Neuronal stem cell (in vitro differentiated cells): ENCODE results near the gene MUC5AC.

ENCODE experiments used
- DNase-seq: peaks from one replicate; pipeline ENCODE4 v3.0.0-alpha.2; 2013; ENCODE audit warnings: low spot score
- H2AFZ ChIP-seq: one replicate; pipeline ENCODE4 v1.6.1; 2013; ENCODE audit warnings: mild to moderate bottlenecking, low read length, inconsistent platforms
- H2AK5ac ChIP-seq: 2 replicates; pipeline ENCODE4 v1.6.1; 2013; ENCODE audit warnings: low read depth, mild to moderate bottlenecking, inconsistent platforms, low read length, moderate library complexity, mixed read lengths
- H2BK120ac ChIP-seq: 2 replicates; pipeline ENCODE4 v1.6.1; 2013; ENCODE audit warnings: low read depth, mild to moderate bottlenecking, inconsistent platforms, low read length, moderate library complexity, mixed read lengths
- H2BK12ac ChIP-seq: one replicate; pipeline ENCODE4 v1.6.1; 2013; ENCODE audit warnings: low read length, inconsistent platforms
- H2BK15ac ChIP-seq: 2 replicates; pipeline ENCODE4 v1.6.1; 2013; ENCODE audit warnings: mild to moderate bottlenecking, low read length, inconsistent platforms, mixed read lengths
- H2BK5ac ChIP-seq: one replicate; pipeline ENCODE4 v1.6.1; 2013; ENCODE audit warnings: inconsistent platforms, mild to moderate bottlenecking, low read length, moderate library complexity
- H3K14ac ChIP-seq: one replicate; pipeline ENCODE4 v1.6.1; 2013; ENCODE audit warnings: low read length, inconsistent platforms
- H3K18ac ChIP-seq: 2 replicates; pipeline ENCODE4 v1.6.1; 2013; ENCODE audit warnings: low read length, inconsistent platforms
- H3K23ac ChIP-seq: 2 replicates; pipeline ENCODE4 v1.6.1; 2013; ENCODE audit warnings: low read depth, mild to moderate bottlenecking, mixed read lengths, low read length, inconsistent platforms; ENCODE audit not compliant: poor library complexity
- H3K27ac ChIP-seq: replicated peaks from 3 replicates; pipeline ENCODE4 v1.5.1; 2013; ENCODE audit warnings: low read length, inconsistent platforms
- H3K27me3 ChIP-seq, 3 experiments: 2 replicates each; pipeline ENCODE4 v1.6.1; 2013; ENCODE audit warnings: low read length in 3 of 3, mild to moderate bottlenecking in 2 of 3, inconsistent platforms in 1 of 3, low read depth in 1 of 3, mixed read lengths in 1 of 3, moderate library complexity in 1 of 3; ENCODE audit not compliant: control insufficient read depth in 3 of 3, insufficient read depth in 3 of 3
- H3K36me3 ChIP-seq, 2 donors: replicated peaks in 1 of 2; 2 replicates each; pipeline ENCODE4 v1.6.1; 2013; ENCODE audit warnings: low read length in 2 of 2; ENCODE audit not compliant: control insufficient read depth in 2 of 2, insufficient read depth in 2 of 2
- H3K4ac ChIP-seq: 2 replicates; pipeline ENCODE4 v1.6.1; 2013; ENCODE audit warnings: inconsistent platforms, mild to moderate bottlenecking, low read length, moderate library complexity
- H3K4me1 ChIP-seq, 2 donors: 1 replicate in 1 of 2; 2 replicates in 1 of 2; pipeline ENCODE4 v1.6.1; 2013; ENCODE audit warnings: low read length in 2 of 2, low read depth in 1 of 2; ENCODE audit not compliant: control insufficient read depth in 2 of 2, insufficient read depth in 1 of 2
- H3K4me2 ChIP-seq: one replicate; pipeline ENCODE4 v1.6.1; 2013; ENCODE audit warnings: mild to moderate bottlenecking, low read length, inconsistent platforms; ENCODE audit not compliant: insufficient read depth, poor library complexity, severe bottlenecking
- H3K4me3 ChIP-seq, 2 donors: 2 replicates each; pipeline ENCODE4 v1.5.1; 2013; ENCODE audit warnings: low read length in 2 of 2, mild to moderate bottlenecking in 2 of 2, inconsistent platforms in 1 of 2, moderate library complexity in 1 of 2
- H3K79me1 ChIP-seq: one replicate; pipeline ENCODE4 v1.6.1; 2013; ENCODE audit warnings: low read depth, mild to moderate bottlenecking, inconsistent platforms, low read length, moderate library complexity
- H3K9ac ChIP-seq: one replicate; pipeline ENCODE4 v1.6.1; 2013; ENCODE audit warnings: mild to moderate bottlenecking, low read depth, low read length, inconsistent platforms; ENCODE audit not compliant: poor library complexity
- H3K9me3 ChIP-seq, 2 donors: replicated peaks in 1 of 2; 2 replicates each; pipeline versions ENCODE3 to v1.6.1; 2013; ENCODE audit warnings: low read length in 2 of 2, mild to moderate bottlenecking in 2 of 2, inconsistent platforms in 1 of 2, low read depth in 1 of 2, mixed read lengths in 1 of 2, moderate library complexity in 1 of 2; ENCODE audit not compliant: control insufficient read depth in 2 of 2, insufficient read depth in 1 of 2
- H4K8ac ChIP-seq: one replicate; pipeline ENCODE4 v1.6.1; 2013; ENCODE audit warnings: low read depth, mild to moderate bottlenecking, inconsistent platforms, low read length, moderate library complexity
- H4K91ac ChIP-seq: one replicate; pipeline ENCODE4 v1.6.1; 2013; ENCODE audit warnings: low read length, low read depth, mild to moderate bottlenecking, inconsistent platforms; ENCODE audit not compliant: poor library complexity
- WGBS, 2 donors: extraction: QIAGEN DNeasy Blood & Tissue Kit; methylation state at CpG; one replicate each; pipeline ENCODE4 v1.1.7; 2013; ENCODE audit warnings: missing lambda C conversion rate in 2 of 2, mixed read lengths in 1 of 2; ENCODE audit not compliant: insufficient read length in 2 of 2, insufficient replicate concordance in 1 of 2; ENCODE audit errors: extremely low coverage in 2 of 2; 5-methylcytosine and 5-hydroxymethylcytosine counted together

MUC5AC gene

DNA sequence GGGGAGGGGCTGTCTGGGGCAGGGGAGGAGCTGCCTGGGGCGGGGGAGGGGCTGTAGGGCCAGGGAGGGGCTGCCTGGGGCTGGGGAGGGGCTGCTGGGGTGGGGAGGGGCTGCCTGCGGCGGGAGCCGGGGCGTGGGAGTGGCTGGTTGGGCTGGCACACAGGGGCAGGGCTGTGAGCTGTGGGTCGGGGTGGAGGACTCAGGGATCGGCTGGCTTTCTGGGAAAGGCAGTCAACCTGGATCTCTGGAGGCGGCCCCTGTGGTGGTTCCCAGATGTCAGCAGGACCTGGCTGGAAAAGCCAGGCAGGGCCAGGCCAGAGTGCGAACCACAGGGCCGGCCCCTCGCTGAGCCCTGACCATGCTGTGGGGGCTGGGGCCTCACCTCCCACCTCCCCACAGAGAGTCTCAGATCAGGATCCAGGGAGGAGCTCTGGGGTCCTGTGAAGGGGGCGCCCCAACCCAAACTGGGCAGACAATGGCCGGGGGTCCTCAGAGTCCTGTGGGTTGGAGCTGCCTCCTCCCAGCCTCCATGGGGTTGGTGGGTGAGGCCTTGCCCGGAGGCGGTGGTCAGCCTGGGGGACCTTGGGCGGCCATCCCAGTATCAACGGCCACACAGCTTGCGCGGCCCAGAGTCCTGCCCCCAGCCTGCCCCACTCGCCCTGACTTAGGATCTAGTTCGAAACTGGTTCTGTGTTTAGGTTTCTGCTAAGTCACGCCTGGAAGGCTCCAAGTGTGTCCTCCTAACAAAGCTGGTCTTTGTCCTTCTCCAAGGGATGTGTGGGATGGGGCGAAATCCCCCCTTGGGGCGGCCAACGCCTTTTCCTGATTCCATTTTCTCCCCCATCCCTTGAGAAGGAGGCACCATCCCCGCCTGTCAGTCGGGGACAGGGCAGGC is 67.0 kb downstream of the MUC5AC start:
- no peak for DNase-seq
- Histone ChIP-seq H3K4me2 (no peak overlapping the region), H3K79me1 (peaks cover 4% of the 10 kb centered on the region), H3K27ac (no peak overlapping the region), H2AK5ac (peak overlapping the region; percentile 94), H3K9me3 (no peaks in the 10 kb centered on the region), H3K23ac (no peak overlapping the region), H2BK120ac (no peak overlapping the region), H2AFZ (peak overlapping the region; percentile 10), H4K91ac (no peak overlapping the region), H3K14ac (no peak overlapping the region), H3K4ac (no peak overlapping the region), H3K27me3 (peaks cover 0 to 13% (median 0%) of the 10 kb centered on the region in 3 experiments), H3K9ac (no peak overlapping the region), H3K18ac (peak overlapping the region; percentile 33), H3K4me1 (peaks cover 0 to 6% of the 10 kb centered on the region in 2 donors), H2BK15ac (peak overlapping the region; percentile 32), H2BK12ac (no peak overlapping the region), H3K4me3 (no peak overlapping the region), H4K8ac (no peak overlapping the region), H2BK5ac (no peak overlapping the region), H3K36me3 (no peaks in the 10 kb centered on the region)
- WGBS, 2 donors = no CpG with 5 or more reads among the region's 27 CpGs

DNA sequence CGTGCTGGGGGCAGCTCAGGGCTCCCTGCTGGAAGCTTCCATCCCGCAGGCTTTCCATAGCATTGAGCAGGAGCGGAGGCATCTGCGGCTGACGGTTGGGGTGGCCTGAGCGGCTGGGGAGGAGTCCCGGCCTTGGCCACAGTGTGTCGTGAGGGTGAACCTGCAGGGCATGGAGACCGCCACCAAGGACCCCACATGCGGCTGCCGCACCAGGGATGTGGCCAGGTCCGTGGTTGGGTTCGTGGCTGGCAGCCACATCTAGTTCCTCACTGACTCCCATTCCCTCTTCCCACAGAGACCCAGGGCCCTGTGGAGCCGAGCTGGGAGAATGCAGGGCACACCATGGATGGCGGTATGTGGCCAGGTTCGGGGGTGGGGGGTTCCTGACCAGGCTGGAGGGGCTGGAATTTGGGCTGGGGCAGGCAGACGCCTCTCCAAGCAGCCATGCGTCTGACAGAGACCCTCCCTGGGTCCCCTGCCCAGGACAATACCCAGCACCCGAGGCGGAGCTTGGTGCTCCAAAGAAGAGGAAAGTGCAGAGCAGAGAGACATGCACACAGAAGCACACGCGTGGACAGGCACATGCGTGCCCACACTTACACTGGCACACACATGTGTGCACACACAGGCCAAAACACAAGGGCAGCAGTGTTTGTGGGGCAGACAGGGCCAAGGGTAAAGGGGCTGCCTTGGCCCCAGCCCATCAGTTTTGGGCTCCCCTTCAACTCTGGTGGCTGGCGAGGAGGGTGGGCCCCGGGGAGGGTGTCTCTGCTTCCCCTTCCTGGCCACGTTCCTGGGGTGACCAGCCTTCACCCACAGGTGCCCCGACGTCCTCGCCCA is 67.9 kb downstream of the MUC5AC start:
- Histone ChIP-seq H3K79me1 (peaks cover 4% of the 10 kb centered on the region), H3K9ac (peak overlapping the region; percentile 70), H3K14ac (peak overlapping the region; percentile 82), H3K4me3 (no peak overlapping the region), H3K4me1 (peaks cover 0 to 5% of the 10 kb centered on the region in 2 donors), H3K4ac (no peak overlapping the region), H3K18ac (peak overlapping the region; percentile 87), H3K4me2 (no peak overlapping the region), H2BK120ac (no peak overlapping the region), H2BK15ac (peak overlapping the region; percentile 32), H3K23ac (peak overlapping the region; percentile 93), H3K27me3 (peaks cover 0 to 16% (median 0%) of the 10 kb centered on the region in 3 experiments), H4K8ac (peak overlapping the region; percentile 92), H3K9me3 (no peaks in the 10 kb centered on the region), H2BK12ac (peak overlapping the region; percentile 73), H2AFZ (peak overlapping the region; percentile 10), H3K36me3 (no peaks in the 10 kb centered on the region), H3K27ac (no peak overlapping the region), H4K91ac (no peak overlapping the region), H2BK5ac (peak overlapping the region; percentile 60), H2AK5ac (peak overlapping the region; percentile 97)
- no peak for DNase-seq
- no CpG with 5 or more reads among the region's 29 CpGs for WGBS, 2 donors

DNA sequence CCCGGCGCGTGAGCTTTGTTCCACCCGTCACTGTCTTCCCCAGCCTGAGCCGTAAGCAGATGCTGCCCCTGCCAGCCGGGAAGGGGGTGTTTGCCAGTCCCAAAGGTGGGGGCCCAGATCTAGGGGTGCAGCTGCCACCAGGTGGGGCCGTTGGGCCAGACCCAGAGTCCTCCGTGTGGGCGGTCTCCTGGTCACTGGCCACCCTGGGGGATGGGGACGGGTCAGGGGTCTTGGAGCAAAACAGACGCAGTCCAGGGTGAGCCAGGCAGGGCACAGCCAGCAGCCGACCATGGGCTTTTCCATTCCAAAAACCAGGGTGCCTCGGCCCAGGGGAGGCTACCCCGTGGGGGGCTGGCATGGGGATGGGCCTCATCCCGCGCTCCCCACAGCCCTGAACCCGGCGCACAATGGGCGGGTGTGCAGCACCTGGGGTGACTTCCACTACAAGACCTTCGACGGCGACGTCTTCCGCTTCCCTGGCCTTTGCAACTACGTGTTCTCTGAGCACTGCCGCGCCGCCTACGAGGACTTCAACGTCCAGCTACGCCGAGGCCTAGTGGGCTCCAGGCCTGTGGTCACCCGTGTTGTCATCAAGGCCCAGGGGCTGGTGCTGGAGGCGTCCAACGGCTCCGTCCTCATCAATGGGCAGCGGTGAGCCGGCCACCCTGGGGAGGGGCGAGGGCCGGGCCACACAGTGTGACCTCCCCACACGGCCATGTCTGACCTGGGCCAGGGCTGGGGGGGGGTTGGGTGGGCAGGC is 68.7 kb downstream of the MUC5AC start:
- no CpG with 5 or more reads among the region's 41 CpGs for WGBS, 2 donors
- Histone ChIP-seq H2AK5ac (peak overlapping the region; percentile 97), H2BK120ac (no peak overlapping the region), H3K36me3 (no peaks in the 10 kb centered on the region), H3K14ac (peak overlapping the region; percentile 89), H2BK15ac (peak overlapping the region; percentile 32), H3K4me3 (no peak overlapping the region), H4K8ac (peak overlapping the region; percentile 65), H3K27ac (no peak overlapping the region), H3K9me3 (no peaks in the 10 kb centered on the region), H3K9ac (peak overlapping the region; percentile 70), H3K23ac (peak overlapping the region; percentile 93), H3K4ac (no peak overlapping the region), H2BK5ac (peak overlapping the region; percentile 60), H3K27me3 (peaks cover 0 to 11% (median 0%) of the 10 kb centered on the region in 3 experiments), H3K18ac (peak overlapping the region; percentile 87), H3K79me1 (peaks cover 4% of the 10 kb centered on the region), H2AFZ (no peak overlapping the region), H2BK12ac (peak overlapping the region; percentile 30), H3K4me1 (peaks cover 0 to 5% of the 10 kb centered on the region in 2 donors), H4K91ac (no peak overlapping the region), H3K4me2 (no peak overlapping the region)
- no peak for DNase-seq
